GM12878 (cell line): Measurements from ENCODE around the gene FFAR4. TPM values are rescaled to one million over a fixed set of nuclear protein-coding genes. Genes with fewer than 3 reads are reported as not detected.

Source experiments
- ATAC-seq: fragments of 200-7000 bp; cut with Tn5 transposase; 3 replicates; pipeline ENCODE4 v1.9.1; 2020; ENCODE audit warnings: mild to moderate bottlenecking, moderate library complexity
- BruUV-seq: library from RNA; stranded (reverse); fragments of 400-500 nt; replicated peaks from 2 replicates; lab custom pipeline; 2021; lab: Mats Ljungman, UMichigan
- CTCF ChIA-PET: fragments of 300-600 bp; sonication (Branson Sonifier 250); formaldehyde crosslinking; extraction: SDS; loops from one replicate; lab custom pipeline; 2021; ENCODE audit warnings: inconsistent platforms; lab: Yijun Ruan, JAX
- POLR2A ChIA-PET: fragments of 350-600 bp; formaldehyde crosslinking; extraction: SDS; loops from one replicate; lab custom pipeline; 2021; ENCODE audit warnings: inconsistent platforms; lab: Charles Lee
- RAD21 ChIA-PET: fragments of 300-600 bp; sonication (Branson Sonifier 250); formaldehyde crosslinking; loops from one replicate; lab custom pipeline; 2023; ENCODE audit warnings: antibody characterized with exemption; ENCODE audit not compliant: unreplicated experiment; lab: Charles Lee
- SMC1A ChIA-PET: fragments of 300-600 bp; sonication (Branson Sonifier 250); formaldehyde crosslinking; loops from one replicate; lab custom pipeline; 2023; ENCODE audit not compliant: unreplicated experiment, uncharacterized antibody; lab: Charles Lee
- DNase-seq: peaks from one replicate; pipeline ENCODE4 v3.0.0-alpha.2; 2011; ENCODE audit warnings: low read depth, low spot score
- FAIRE-seq: peaks from 3 replicates; lab custom pipeline; 2011; peaks lifted over from hg19 to GRCh38; lab: Jason Lieb, UNC
- H2AFZ ChIP-seq: 2 replicates; pipeline ENCODE4 v1.6.0; 2011; ENCODE audit warnings: low read depth, low read length, control low read depth; ENCODE audit not compliant: control insufficient read depth
- H3K27ac ChIP-seq: 2 replicates; pipeline ENCODE4 v1.5.1; 2011; ENCODE audit warnings: control low read depth; ENCODE audit not compliant: control insufficient read depth, insufficient read depth
- H3K27me3 ChIP-seq, 2 experiments: replicated peaks in 1 of 2; 2 replicates each; pipeline versions ENCODE4 v1.6.0 to v1.6.1; 2011; ENCODE audit warnings: low read length in 1 of 2; ENCODE audit not compliant: control insufficient read depth in 2 of 2, insufficient read depth in 2 of 2
- H3K36me3 ChIP-seq, 2 experiments: 2 replicates each; pipeline ENCODE4 v1.5.1; 2011; ENCODE audit warnings: low read length in 1 of 2; ENCODE audit not compliant: control insufficient read depth in 2 of 2, insufficient read depth in 2 of 2
- H3K4me1 ChIP-seq: 2 replicates; pipeline ENCODE4 v1.6.1; 2011; ENCODE audit warnings: mild to moderate bottlenecking, low read length, moderate library complexity, mixed read lengths; ENCODE audit not compliant: control insufficient read depth, insufficient read depth
- H3K4me2 ChIP-seq: 2 replicates; pipeline ENCODE4 v1.6.0; 2011; ENCODE audit warnings: control low read depth; ENCODE audit not compliant: control insufficient read depth, insufficient read depth
- H3K4me3 ChIP-seq: fragments of 200-600 bp; sonication (generic); 2 replicates; pipeline ENCODE4 v1.5.1; 2016
- H3K79me2 ChIP-seq: 2 replicates; pipeline ENCODE4 v1.6.0; 2011; ENCODE audit warnings: low read length; ENCODE audit not compliant: control insufficient read depth, insufficient read depth
- H3K9ac ChIP-seq: 2 replicates; pipeline ENCODE4 v1.8.0; 2011; ENCODE audit warnings: low read length, control low read depth, mixed read lengths; ENCODE audit not compliant: control insufficient read depth, insufficient read depth
- H3K9me3 ChIP-seq: replicated peaks from 3 replicates; pipeline ENCODE4 v1.5.1; 2011; ENCODE audit warnings: mild to moderate bottlenecking, low read length; ENCODE audit not compliant: control insufficient read depth, insufficient read depth
- H4K20me1 ChIP-seq: 2 replicates; pipeline ENCODE4 v1.6.0; 2011; ENCODE audit not compliant: control insufficient read depth, insufficient read depth
- LARP7 ChIP-seq: fragments of 450-650 bp; IDR thresholded peaks from 2 replicates; pipeline ENCODE4 v1.6.1; 2017; ENCODE audit warnings: mild to moderate bottlenecking
- MXI1 ChIP-seq: fragments of 150-350 bp; IDR thresholded peaks from 2 replicates; pipeline ENCODE4 v1.6.1; 2011; ENCODE audit warnings: low read depth, mild to moderate bottlenecking, inconsistent platforms, low read length, improper control_type of control experiment
- POLR2A ChIP-seq: IDR thresholded peaks from 2 replicates; pipeline ENCODE4 v1.6.1; 2011; ENCODE audit warnings: low read depth, mild to moderate bottlenecking, low read length
- RBBP5 ChIP-seq: fragments of 200-600 bp; sonication (generic); conservative IDR thresholded peaks from 2 replicates; pipeline ENCODE4 v1.6.1; 2016
- RELB ChIP-seq: fragments of 450-650 bp; IDR thresholded peaks from 2 replicates; pipeline ENCODE4 v1.6.1; 2017; ENCODE audit warnings: low read depth, mild to moderate bottlenecking, moderate library complexity
- TCF3 ChIP-seq: IDR thresholded peaks from 2 replicates; pipeline ENCODE4 v1.6.1; 2012; ENCODE audit warnings: low read depth, mild to moderate bottlenecking, low read length, borderline replicate concordance; ENCODE audit not compliant: insufficient read depth
- ZBED1 ChIP-seq: IDR thresholded peaks from 2 replicates; pipeline ENCODE4 v1.6.1; 2016; ENCODE audit warnings: borderline replicate concordance
- ZNF217 ChIP-seq: fragments of 450-650 bp; IDR thresholded peaks from 2 replicates; pipeline ENCODE4 v1.6.1; 2017; ENCODE audit warnings: antibody characterized with exemption, mild to moderate bottlenecking
- WGBS: methylation state at CpG from one replicate; pipeline ENCODE4 v1.1.6; 2016; ENCODE audit warnings: low lambda C conversion rate; ENCODE audit not compliant: insufficient replicate concordance, insufficient coverage; ENCODE audit errors: missing lambda C conversion rate; 5-methylcytosine and 5-hydroxymethylcytosine counted together
- in situ Hi-C: fragments of 300-500 bp; cut with MboI; formaldehyde crosslinking; loops from 9 replicates; pipeline ENCODE4 v1.14.3; 2018; ENCODE audit warnings: mixed read lengths
- intact Hi-C: fragments of 100-400 bp; cut with micrococcal nuclease; formaldehyde crosslinking; loops from one replicate; pipeline ENCODE4 v1.14.2; 2022; ENCODE audit not compliant: unreplicated experiment
- polyA plus RNA-seq, 11 experiments: library from polyadenylated mRNA; depleted of rRNA in 4 of 11; unstranded in 6 of 11; stranded (reverse) in 5 of 11; fragments of >200 nt; fragmentation: Nextera tagmentation in 4 of 11; fragmentation: Illumina TruSeq in 1 of 11; extraction: Ambion mirVana in 4 of 11; extraction: Trizol in 1 of 11; gene quantifications; 1 replicate in 1 of 11; 2 replicates in 10 of 11; pipeline versions ENCODE4 v1.2.1 to v1.2.3, GENCODE V29; 2011 to 2016; ENCODE audit warnings: inconsistent platforms in 2 of 11, missing spikeins in 2 of 11, low read depth in 1 of 11
- total RNA-seq, 4 experiments: library from RNA; depleted of rRNA in 3 of 4; stranded (reverse); fragments of >200 nt in 3 of 4; fragmentation: Illumina TruSeq in 1 of 4; extraction: Trizol in 1 of 4; gene quantifications; 2 replicates each; pipeline versions ENCODE4 v1.2.1 to v1.2.3, GENCODE V29; 2013 to 2021
- TF ChIP-seq, protein P1 (sequence below), 3 experiments: IDR thresholded peaks in 2 of 3; conservative IDR thresholded peaks in 1 of 3; 2 replicates each; pipeline ENCODE4 v1.5.1; 2011; ENCODE audit warnings: low read depth in 3 of 3, low read length in 3 of 3, mild to moderate bottlenecking in 3 of 3, control low read depth in 2 of 3, moderate library complexity in 2 of 3, inconsistent platforms in 1 of 3, mixed read lengths in 1 of 3; ENCODE audit not compliant: control insufficient read depth in 2 of 3, insufficient read depth in 1 of 3; ENCODE audit errors: extremely low read depth in 1 of 3
- TF ChIP-seq, protein P2 (sequence below): fragments of 450-650 bp; formaldehyde crosslinking; IDR thresholded peaks from 2 replicates; pipeline ENCODE4 v1.4.0; 2020; ENCODE audit warnings: mild to moderate bottlenecking, moderate library complexity

FFAR4 gene
- total and polyA plus RNA-seq, 10 of the 15 experiments (the other 5 are each of a cell fraction or from before 2014, with no cell fraction given): not detected

GRCh38 chr10:93567277-93568104 is 1.0 kb downstream of the FFAR4 start:
- Histone ChIP-seq H3K4me3 (no peak overlapping the region), H3K4me2 (no peak overlapping the region), H3K79me2 (no peaks in the 10 kb centered on the region), H3K27ac (no peak overlapping the region), H3K9me3 (no peaks in the 10 kb centered on the region), H3K27me3 (peaks cover 3 to 7% of the 10 kb centered on the region in 2 experiments), H2AFZ (no peak overlapping the region), H3K36me3 (no peaks in the 10 kb centered on the region), H4K20me1 (no peaks in the 10 kb centered on the region), H3K4me1 (no peaks in the 10 kb centered on the region), H3K9ac (no peak overlapping the region)
- no peak for FAIRE-seq
- no peak for ATAC-seq
- POLR2A ChIA-PET: interaction anchor here (0.6 kb wide), 1 partner anchor 15 kb away, joined by 6 read pairs; no protein-coding TSS in a partner anchor
- in situ Hi-C loops (no loop called here), intact Hi-C loops (no loop called here)
- CTCF ChIA-PET: no interaction called here
- RAD21 ChIA-PET: no interaction called here
- WGBS: 28% methylated on average over 33 of the region's 33 CpGs
- no TSS peak for BruUV-seq
- TF ChIP-seq POLR2A (no peak), MXI1 (no peak)
- SMC1A ChIA-PET: no interaction called here
- no peak for DNase-seq

- H3K36me3 ChIP-seq: no peaks in the 10 kb centered on the region
- ChIA-PET RAD21 (no interaction called here), SMC1A (no interaction called here), CTCF (no interaction called here), POLR2A (interaction anchor here (0.6 kb wide), 1 partner anchor 15 kb away, joined by 6 read pairs; no protein-coding TSS in a partner anchor)
- H3K4me2 ChIP-seq: no peak overlapping the region
- no peaks in the 10 kb centered on the region for H3K79me2 ChIP-seq
- no peak overlapping the region for H3K27ac ChIP-seq
- intact Hi-C loops (no loop called here), in situ Hi-C loops (no loop called here)
- WGBS: 15% methylated on average over 18 of the region's 21 CpGs
- H3K9me3 ChIP-seq: no peaks in the 10 kb centered on the region
- ATAC-seq (no peak), DNase-seq (no peak), FAIRE-seq (no peak)
- BruUV-seq: no TSS peak
- H3K4me3 ChIP-seq: no peak overlapping the region
- no peak overlapping the region for H3K9ac ChIP-seq
- H2AFZ ChIP-seq: no peak overlapping the region
- H4K20me1 ChIP-seq: no peaks in the 10 kb centered on the region
- H3K4me1 ChIP-seq: no peaks in the 10 kb centered on the region
- peaks cover 3 to 7% of the 10 kb centered on the region in 2 experiments for H3K27me3 ChIP-seq
- TF ChIP-seq TCF3 (no peak), ZBED1 (no peak), RBBP5 (no peak), RELB (no peak), ZNF217 (no peak), LARP7 (no peak)
- TF ChIP-seq, protein P1, sequence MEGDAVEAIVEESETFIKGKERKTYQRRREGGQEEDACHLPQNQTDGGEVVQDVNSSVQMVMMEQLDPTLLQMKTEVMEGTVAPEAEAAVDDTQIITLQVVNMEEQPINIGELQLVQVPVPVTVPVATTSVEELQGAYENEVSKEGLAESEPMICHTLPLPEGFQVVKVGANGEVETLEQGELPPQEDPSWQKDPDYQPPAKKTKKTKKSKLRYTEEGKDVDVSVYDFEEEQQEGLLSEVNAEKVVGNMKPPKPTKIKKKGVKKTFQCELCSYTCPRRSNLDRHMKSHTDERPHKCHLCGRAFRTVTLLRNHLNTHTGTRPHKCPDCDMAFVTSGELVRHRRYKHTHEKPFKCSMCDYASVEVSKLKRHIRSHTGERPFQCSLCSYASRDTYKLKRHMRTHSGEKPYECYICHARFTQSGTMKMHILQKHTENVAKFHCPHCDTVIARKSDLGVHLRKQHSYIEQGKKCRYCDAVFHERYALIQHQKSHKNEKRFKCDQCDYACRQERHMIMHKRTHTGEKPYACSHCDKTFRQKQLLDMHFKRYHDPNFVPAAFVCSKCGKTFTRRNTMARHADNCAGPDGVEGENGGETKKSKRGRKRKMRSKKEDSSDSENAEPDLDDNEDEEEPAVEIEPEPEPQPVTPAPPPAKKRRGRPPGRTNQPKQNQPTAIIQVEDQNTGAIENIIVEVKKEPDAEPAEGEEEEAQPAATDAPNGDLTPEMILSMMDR (IDR thresholded peaks at IDR 0.05 in 2 of 3, conservative IDR thresholded peaks at IDR 0.05 in 1 of 3; ENCODE audit: control insufficient read depth in 2 of 3, extremely low read depth in 1 of 3, insufficient read depth in 1 of 3, low read depth in 3 of 3, low read length in 3 of 3): no peak
- TF ChIP-seq, protein P2, sequence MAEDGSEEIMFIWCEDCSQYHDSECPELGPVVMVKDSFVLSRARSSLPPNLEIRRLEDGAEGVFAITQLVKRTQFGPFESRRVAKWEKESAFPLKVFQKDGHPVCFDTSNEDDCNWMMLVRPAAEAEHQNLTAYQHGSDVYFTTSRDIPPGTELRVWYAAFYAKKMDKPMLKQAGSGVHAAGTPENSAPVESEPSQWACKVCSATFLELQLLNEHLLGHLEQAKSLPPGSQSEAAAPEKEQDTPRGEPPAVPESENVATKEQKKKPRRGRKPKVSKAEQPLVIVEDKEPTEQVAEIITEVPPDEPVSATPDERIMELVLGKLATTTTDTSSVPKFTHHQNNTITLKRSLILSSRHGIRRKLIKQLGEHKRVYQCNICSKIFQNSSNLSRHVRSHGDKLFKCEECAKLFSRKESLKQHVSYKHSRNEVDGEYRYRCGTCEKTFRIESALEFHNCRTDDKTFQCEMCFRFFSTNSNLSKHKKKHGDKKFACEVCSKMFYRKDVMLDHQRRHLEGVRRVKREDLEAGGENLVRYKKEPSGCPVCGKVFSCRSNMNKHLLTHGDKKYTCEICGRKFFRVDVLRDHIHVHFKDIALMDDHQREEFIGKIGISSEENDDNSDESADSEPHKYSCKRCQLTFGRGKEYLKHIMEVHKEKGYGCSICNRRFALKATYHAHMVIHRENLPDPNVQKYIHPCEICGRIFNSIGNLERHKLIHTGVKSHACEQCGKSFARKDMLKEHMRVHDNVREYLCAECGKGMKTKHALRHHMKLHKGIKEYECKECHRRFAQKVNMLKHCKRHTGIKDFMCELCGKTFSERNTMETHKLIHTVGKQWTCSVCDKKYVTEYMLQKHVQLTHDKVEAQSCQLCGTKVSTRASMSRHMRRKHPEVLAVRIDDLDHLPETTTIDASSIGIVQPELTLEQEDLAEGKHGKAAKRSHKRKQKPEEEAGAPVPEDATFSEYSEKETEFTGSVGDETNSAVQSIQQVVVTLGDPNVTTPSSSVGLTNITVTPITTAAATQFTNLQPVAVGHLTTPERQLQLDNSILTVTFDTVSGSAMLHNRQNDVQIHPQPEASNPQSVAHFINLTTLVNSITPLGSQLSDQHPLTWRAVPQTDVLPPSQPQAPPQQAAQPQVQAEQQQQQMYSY (CRISPR knock-in tag): no peak
Observed at GRCh38 chr10:93568105-93568390, 1.6 kb downstream of the FFAR4 start.
